A549 treated with ZK216348 at 1 μM for 4 hours (cell line): ENCODE results near the gene CDH9. TPM values are rescaled to one million over a fixed set of nuclear protein-coding genes. Genes with fewer than 3 reads are reported as not detected.

Experiments
- total RNA-seq: library from RNA; stranded (reverse); fragments of 200-300 nt; extraction: Qiagen RNA extraction; gene quantifications from 5 replicates; pipeline ENCODE4 v1.2.3, GENCODE V29; 2022; ENCODE audit warnings: low read depth

CDH9 gene
- total RNA-seq: not detected in 5 replicates

GRCh38 chr5:27038476-27038875 lies at the start of gene CDH9:
CDH9 (minus strand) TSS chr5:27038586; CDS start chr5:26988333, 50,253 bp downstream.

